KMS-11 (cell line): ENCODE results near the gene FBXO31.

ENCODE experiments used
- H2AFZ ChIP-seq: fragments of 200-600 bp; sonication (generic); 2 replicates; pipeline ENCODE4 v1.6.1; 2016; ENCODE audit warnings: antibody characterized with exemption, mixed run types, low read depth
- H3K27ac ChIP-seq: fragments of 200-600 bp; sonication (generic); 2 replicates; pipeline ENCODE4 v1.6.1; 2016; ENCODE audit warnings: mild to moderate bottlenecking, mixed run types
- H3K27me3 ChIP-seq: fragments of 200-600 bp; sonication (generic); 2 replicates; pipeline ENCODE4 v1.6.1; 2017; ENCODE audit warnings: mild to moderate bottlenecking, low read depth, mixed run types, moderate library complexity; ENCODE audit not compliant: insufficient read depth
- H3K36me3 ChIP-seq: fragments of 200-600 bp; sonication (generic); 2 replicates; pipeline ENCODE4 v1.6.1; 2017; ENCODE audit warnings: mild to moderate bottlenecking, mixed run types; ENCODE audit not compliant: insufficient read depth
- H3K4me1 ChIP-seq: fragments of 200-600 bp; sonication (generic); 2 replicates; pipeline ENCODE4 v1.6.1; 2016; ENCODE audit warnings: mild to moderate bottlenecking, low read depth, mixed run types; ENCODE audit not compliant: poor library complexity, severe bottlenecking
- H3K4me2 ChIP-seq: fragments of 200-600 bp; sonication (generic); 2 replicates; pipeline ENCODE4 v1.7.0; 2016; ENCODE audit warnings: mild to moderate bottlenecking, mixed run types
- H3K4me3 ChIP-seq: fragments of 200-600 bp; sonication (generic); IDR thresholded peaks from 2 replicates; pipeline ENCODE4 v1.6.1; 2017; ENCODE audit warnings: low read depth, low read length, mixed read lengths; ENCODE audit not compliant: insufficient read depth
- H3K79me2 ChIP-seq: fragments of 200-600 bp; sonication (generic); 2 replicates; pipeline ENCODE4 v1.6.1; 2016; ENCODE audit warnings: low read depth, mixed run types; ENCODE audit not compliant: insufficient read depth
- H3K9ac ChIP-seq: fragments of 200-600 bp; sonication (generic); 2 replicates; pipeline ENCODE4 v1.6.1; 2016; ENCODE audit warnings: mild to moderate bottlenecking, mixed run types
- H4K20me1 ChIP-seq: fragments of 200-600 bp; sonication (generic); 2 replicates; pipeline ENCODE4 v1.6.1; 2016; ENCODE audit warnings: mild to moderate bottlenecking, mixed run types; ENCODE audit not compliant: insufficient read depth
- CTCF ChIP-seq: fragments of 200-600 bp; sonication (generic); conservative IDR thresholded peaks from 2 replicates; pipeline ENCODE4 v1.6.1; 2017; ENCODE audit warnings: low read depth, mild to moderate bottlenecking, antibody characterized with exemption, low read length, moderate library complexity, mixed read lengths

Gene FBXO31

GRCh38 chr16:87375426-87376135 is 8.0 kb downstream of the FBXO31 start:
- H3K79me2 ChIP-seq: peaks cover 94% of the 10 kb centered on the region
- no peaks in the 10 kb centered on the region for H3K36me3 ChIP-seq
- H4K20me1 ChIP-seq: peaks cover 8% of the 10 kb centered on the region; the same call in 1 of the 2 replicates
- H3K4me1 ChIP-seq: peaks cover 42% of the 10 kb centered on the region
- no peak overlapping the region for H3K4me3 ChIP-seq
- no peak overlapping the region for H2AFZ ChIP-seq
- TF ChIP-seq CTCF: no peak
- H3K27me3 ChIP-seq: no peaks in the 10 kb centered on the region
- no peak overlapping the region for H3K27ac ChIP-seq
- H3K9ac ChIP-seq: no peak overlapping the region
- H3K4me2 ChIP-seq: no peak overlapping the region

GRCh38 chr16:87374313-87374712 is 9.3 kb downstream of the FBXO31 start:
- Histone ChIP-seq H3K9ac (no peak overlapping the region), H4K20me1 (peaks cover 4% of the 10 kb centered on the region; the same call in 1 of the 2 replicates), H3K27me3 (no peaks in the 10 kb centered on the region), H3K4me1 (peaks cover 32% of the 10 kb centered on the region), H3K36me3 (no peaks in the 10 kb centered on the region), H3K27ac (no peak overlapping the region), H3K4me3 (no peak overlapping the region), H3K4me2 (no peak overlapping the region), H2AFZ (no peak overlapping the region), H3K79me2 (peaks cover 94% of the 10 kb centered on the region)
- no peak for TF ChIP-seq CTCF

- Histone ChIP-seq H2AFZ (no peak overlapping the region), H3K4me2 (no peak overlapping the region), H3K79me2 (peaks cover 95% of the 10 kb centered on the region), H3K9ac (no peak overlapping the region), H3K27ac (no peak overlapping the region), H3K4me3 (no peak overlapping the region), H3K27me3 (no peaks in the 10 kb centered on the region), H3K36me3 (no peaks in the 10 kb centered on the region), H4K20me1 (no peaks in the 10 kb centered on the region; the same call in 1 of the 2 replicates), H3K4me1 (peaks cover 16% of the 10 kb centered on the region)
- TF ChIP-seq CTCF: no peak
These were observed 11.3 kb downstream of the FBXO31 start for GRCh38 chr16:87372305-87372704.

GRCh38 chr16:87371261-87371866 is 12.2 kb downstream of the FBXO31 start:
- Histone ChIP-seq H3K4me1 (peaks cover 6% of the 10 kb centered on the region), H3K27me3 (no peaks in the 10 kb centered on the region), H4K20me1 (no peaks in the 10 kb centered on the region; the same call in 1 of the 2 replicates), H3K36me3 (no peaks in the 10 kb centered on the region), H3K9ac (no peak overlapping the region), H3K27ac (no peak overlapping the region), H3K4me2 (no peak overlapping the region), H3K79me2 (peaks cover 94% of the 10 kb centered on the region), H3K4me3 (no peak overlapping the region), H2AFZ (no peak overlapping the region)
- TF ChIP-seq CTCF: no peak
